ENCODE results near the gene YDJC. TPM values are rescaled to one million over a fixed set of nuclear protein-coding genes. Genes with fewer than 3 reads are reported as not detected.

The YDJC gene
- total RNA-seq, 1 experiment from 2014 or later: 57.9 TPM

GRCh38 chr22:21606775-21607174 lies 23.0 kb downstream of the YDJC start:
- no peak overlapping the region for H3K4me3 Mint-ChIP-seq (ENCODE audit: low read depth, unreplicated experiment)
- H3K4me1 Mint-ChIP-seq (ENCODE audit: low read depth, unreplicated experiment): no peaks in the 10 kb centered on the region
- DNase-seq: no peak
- H3K27ac Mint-ChIP-seq (ENCODE audit: unreplicated experiment): no peak overlapping the region
- intact Hi-C loops (cut with micrococcal nuclease; ENCODE audit: unreplicated experiment): no loop called here
- H3K27me3 Mint-ChIP-seq (ENCODE audit: unreplicated experiment): no peaks in the 10 kb centered on the region
- no peak for TF ChIP-seq CTCF (IDR thresholded peaks at IDR 0.05; ENCODE audit: unreplicated experiment)
- CTCF ChIA-PET: no interaction called here
- no peaks in the 10 kb centered on the region for H3K9me3 Mint-ChIP-seq (ENCODE audit: low read depth, unreplicated experiment)
- no TSS peak for BruUV-seq (replicated peaks)
- H3K36me3 Mint-ChIP-seq (ENCODE audit: insufficient read depth, unreplicated experiment): peaks cover 54% of the 10 kb centered on the region

GRCh38 chr22:21605887-21606564 lies 23.8 kb downstream of the YDJC start:
- no peaks in the 10 kb centered on the region for H3K9me3 Mint-ChIP-seq (ENCODE audit: low read depth, unreplicated experiment)
- no peak for TF ChIP-seq CTCF (IDR thresholded peaks at IDR 0.05; ENCODE audit: unreplicated experiment)
- no peak overlapping the region for H3K4me3 Mint-ChIP-seq (ENCODE audit: low read depth, unreplicated experiment)
- no peaks in the 10 kb centered on the region for H3K4me1 Mint-ChIP-seq (ENCODE audit: low read depth, unreplicated experiment)
- H3K36me3 Mint-ChIP-seq (ENCODE audit: insufficient read depth, unreplicated experiment): peaks cover 52% of the 10 kb centered on the region
- CTCF ChIA-PET: no interaction called here
- BruUV-seq (replicated peaks): no TSS peak
- H3K27me3 Mint-ChIP-seq (ENCODE audit: unreplicated experiment): no peaks in the 10 kb centered on the region
- DNase-seq: no peak
- intact Hi-C loops (cut with micrococcal nuclease; ENCODE audit: unreplicated experiment): no loop called here
- H3K27ac Mint-ChIP-seq (ENCODE audit: unreplicated experiment): no peak overlapping the region

- BruUV-seq (replicated peaks): no TSS peak
- H3K9me3 Mint-ChIP-seq (ENCODE audit: low read depth, unreplicated experiment): no peaks in the 10 kb centered on the region
- H3K27me3 Mint-ChIP-seq (ENCODE audit: unreplicated experiment): no peaks in the 10 kb centered on the region
- no peak overlapping the region for H3K27ac Mint-ChIP-seq (ENCODE audit: unreplicated experiment)
- TF ChIP-seq CTCF (IDR thresholded peaks at IDR 0.05; ENCODE audit: unreplicated experiment): no peak
- H3K4me1 Mint-ChIP-seq (ENCODE audit: low read depth, unreplicated experiment): peaks cover 5% of the 10 kb centered on the region
- intact Hi-C loops (cut with micrococcal nuclease; ENCODE audit: unreplicated experiment): no loop called here
- peaks cover 49% of the 10 kb centered on the region for H3K36me3 Mint-ChIP-seq (ENCODE audit: insufficient read depth, unreplicated experiment)
- CTCF ChIA-PET: interaction anchor here (0.7 kb wide), 1 partner anchor 87 kb away, joined by 6 read pairs; no protein-coding TSS in a partner anchor
- no peak overlapping the region for H3K4me3 Mint-ChIP-seq (ENCODE audit: low read depth, unreplicated experiment)
- DNase-seq: no peak
These were observed 25.8 kb downstream of the YDJC start for GRCh38 chr22:21603973-21604372.

GRCh38 chr22:21602579-21602978 lies 27.2 kb downstream of the YDJC start:
- Mint-ChIP-seq H3K9me3 (ENCODE audit: low read depth, unreplicated experiment) (no peaks in the 10 kb centered on the region), H3K4me3 (ENCODE audit: low read depth, unreplicated experiment) (no peak overlapping the region), H3K27me3 (ENCODE audit: unreplicated experiment) (no peaks in the 10 kb centered on the region), H3K27ac (ENCODE audit: unreplicated experiment) (no peak overlapping the region), H3K36me3 (ENCODE audit: insufficient read depth, unreplicated experiment) (peaks cover 43% of the 10 kb centered on the region), H3K4me1 (ENCODE audit: low read depth, unreplicated experiment) (peaks cover 8% of the 10 kb centered on the region)
- TF ChIP-seq CTCF (IDR thresholded peaks at IDR 0.05; ENCODE audit: unreplicated experiment): no peak
- BruUV-seq (replicated peaks): no TSS peak
- intact Hi-C loops (cut with micrococcal nuclease; ENCODE audit: unreplicated experiment): no loop called here
- CTCF ChIA-PET: no interaction called here
- DNase-seq: no peak

Measured in Calu3 (cell line).